ENCODE data around the gene THUMPD1.
"Not testable (repeated sequence)": the region's sequence is repeated elsewhere in the genome, so short reads cannot be mapped to it uniquely, and the experiment has no call there.

The THUMPD1 gene

GRCh38 chr16:20694096-20694495 lies 47.5 kb downstream of the THUMPD1 start:
- DNase-seq (ENCODE audit: low spot score), result not testable (repeated sequence)

- no peak for DNase-seq (ENCODE audit: low spot score)
Observed at GRCh38 chr16:20689668-20690067, 52.0 kb downstream of the THUMPD1 start.

- DNase-seq (ENCODE audit: low spot score), result peak; percentile 48
Observed at GRCh38 chr16:20683812-20684211, 57.8 kb downstream of the THUMPD1 start.

Data from activated CD4-positive, alpha-beta T cell treated with anti-CD3 and anti-CD28 coated beads, Interleukin-2, Interleukin-4, amounts not matched to agents 100 ng/mL and 50 ng/mL, durations not matched to agents 16 hours and 8 hours (primary cell).